ENCODE results near the gene RIPPLY3. TPM values are rescaled to one million over a fixed set of nuclear protein-coding genes. Genes with fewer than 3 reads are reported as not detected.

RIPPLY3 gene
- total and polyA plus RNA-seq, 4 donors, result 0.08 to 0.21 (median 0.13) TPM; not detected in 1

- H3K4me1 ChIP-seq (ENCODE audit: control insufficient read depth in 4 of 4, insufficient read depth in 4 of 4, low read length in 3 of 4), result peaks cover 0 to 15% (median 4%) of the 10 kb centered on the region in 4 donors
- H3K4me3 ChIP-seq (ENCODE audit: low read depth in 1 of 3, low read length in 3 of 3), result no peak overlapping the region
- DNase-seq (ENCODE audit: low spot score), result no peak
- no peak for TF ChIP-seq SP1 (IDR thresholded peaks at IDR 0.05)
- no peak for TF ChIP-seq NR2F2 (IDR thresholded peaks at IDR 0.05)
- no peak for TF ChIP-seq RXRA (IDR thresholded peaks at IDR 0.05)
- no peak for TF ChIP-seq YY1 (IDR thresholded peaks at IDR 0.05)
- TF ChIP-seq HNF4G (IDR thresholded peaks at IDR 0.05), result no peak
- no peak for TF ChIP-seq JUND (IDR thresholded peaks at IDR 0.05)
- TF ChIP-seq TAF1 (conservative IDR thresholded peaks at IDR 0.05), result no peak
- TF ChIP-seq GABPA (IDR thresholded peaks at IDR 0.05 in 1 of 2, conservative IDR thresholded peaks at IDR 0.05 in 1 of 2), result no peak
- no peak for TF ChIP-seq FOXA2 (IDR thresholded peaks at IDR 0.05)
- TF ChIP-seq REST (IDR thresholded peaks at IDR 0.05), result no peak
- TF ChIP-seq RAD21 (IDR thresholded peaks at IDR 0.05), result no peak
- 97% methylated on average over 4 of the region's 4 CpGs for WGBS
- no peaks in the 10 kb centered on the region for H3K27me3 ChIP-seq (ENCODE audit: control insufficient read depth in 4 of 4, insufficient read depth in 4 of 4, low read length in 3 of 4)
- no peak overlapping the region for H3K27ac ChIP-seq (ENCODE audit: low read depth in 1 of 2, low read length in 2 of 2)
- no peak overlapping the region for H3K9ac ChIP-seq (ENCODE audit: low read depth in 1 of 2, low read length in 2 of 2)
- H3K9me3 ChIP-seq (ENCODE audit: control insufficient read depth in 4 of 4, low read length in 3 of 4), result no peaks in the 10 kb centered on the region
- H3K36me3 ChIP-seq (ENCODE audit: control insufficient read depth in 4 of 4, insufficient read depth in 3 of 4, low read depth in 1 of 4, low read length in 3 of 4), result no peaks in the 10 kb centered on the region
Observed at GRCh38 chr21:36968414-36968813, 38.1 kb upstream of the RIPPLY3 start.

- peaks cover 0 to 15% (median 4%) of the 10 kb centered on the region in 4 donors for H3K4me1 ChIP-seq (ENCODE audit: control insufficient read depth in 4 of 4, insufficient read depth in 4 of 4, low read length in 3 of 4)
- H3K9ac ChIP-seq (ENCODE audit: low read depth in 1 of 2, low read length in 2 of 2), result no peak overlapping the region
- H3K27ac ChIP-seq (ENCODE audit: low read depth in 1 of 2, low read length in 2 of 2), result no peak overlapping the region
- H3K4me3 ChIP-seq (ENCODE audit: low read depth in 1 of 3, low read length in 3 of 3), result no peak overlapping the region
- H3K36me3 ChIP-seq (ENCODE audit: control insufficient read depth in 4 of 4, insufficient read depth in 3 of 4, low read depth in 1 of 4, low read length in 3 of 4), result no peaks in the 10 kb centered on the region
- no peak for TF ChIP-seq GABPA (IDR thresholded peaks at IDR 0.05 in 1 of 2, conservative IDR thresholded peaks at IDR 0.05 in 1 of 2)
- TF ChIP-seq TAF1 (conservative IDR thresholded peaks at IDR 0.05), result no peak
- TF ChIP-seq NR2F2 (IDR thresholded peaks at IDR 0.05), result no peak
- TF ChIP-seq SP1 (IDR thresholded peaks at IDR 0.05), result no peak
- no peak for TF ChIP-seq JUND (IDR thresholded peaks at IDR 0.05)
- no peak for TF ChIP-seq RAD21 (IDR thresholded peaks at IDR 0.05)
- TF ChIP-seq FOXA1 (IDR thresholded peaks at IDR 0.05), result no peak
- TF ChIP-seq ATF3 (IDR thresholded peaks at IDR 0.05), result no peak
- TF ChIP-seq CTCF (IDR thresholded peaks at IDR 0.05; ENCODE audit: low read depth, low read length, missing input control), result no peak
- TF ChIP-seq EGR1 (IDR thresholded peaks at IDR 0.05; ENCODE audit: low read depth in 2 of 2), result no peak
- TF ChIP-seq ZBTB33 (IDR thresholded peaks at IDR 0.05), result no peak
- TF ChIP-seq FOXA2 (IDR thresholded peaks at IDR 0.05), result no peak
- no peak for TF ChIP-seq HNF4A (conservative IDR thresholded peaks at IDR 0.05)
- WGBS, result 90% methylated on average over 1 of the region's 1 CpG
- H3K27me3 ChIP-seq (ENCODE audit: control insufficient read depth in 4 of 4, insufficient read depth in 4 of 4, low read length in 3 of 4), result no peaks in the 10 kb centered on the region
- no peaks in the 10 kb centered on the region for H3K9me3 ChIP-seq (ENCODE audit: control insufficient read depth in 4 of 4, low read length in 3 of 4)
- DNase-seq (ENCODE audit: low spot score), result no peak
Observed at GRCh38 chr21:36968976-36969375, 37.5 kb upstream of the RIPPLY3 start.
